ENCODE data around the gene ZNF578.
"Not testable (repeated sequence)": the region's sequence is repeated elsewhere in the genome, so short reads cannot be mapped to it uniquely, and the experiment has no call there.

ZNF578 gene

GRCh38 chr19:52507266-52507665 lies 53.9 kb downstream of the ZNF578 start:
- Histone ChIP-seq H3K4me1 (no peaks in the 10 kb centered on the region), H3K36me3 (peaks cover 73 to 97% (median 77%) of the 10 kb centered on the region in 3 donors), H3K9me3 (peaks cover 0 to 84% (median 19%) of the 10 kb centered on the region in 3 donors), H3K4me3 (no peak overlapping the region), H3K27ac (no peak overlapping the region), H3K27me3 (no peaks in the 10 kb centered on the region)
- TF ChIP-seq CTCF (IDR thresholded peaks at IDR 0.05): no peak
- intact Hi-C loops (cut with DNase I; ENCODE audit: low total_unique reads): no loop called here
- DNase-seq: no peak

GRCh38 chr19:52516191-52516590 lies 62.8 kb downstream of the ZNF578 start:
- no peak overlapping the region for H3K4me3 ChIP-seq
- peaks cover 0 to 65% (median 8%) of the 10 kb centered on the region in 3 donors for H3K9me3 ChIP-seq
- intact Hi-C loops (cut with DNase I; ENCODE audit: low total_unique reads): no loop called here

GRCh38 chr19:52518646-52519045 lies 65.3 kb downstream of the ZNF578 start:
- DNase-seq: no peak
- Histone ChIP-seq H3K27me3 (no peaks in the 10 kb centered on the region), H3K9me3 (peaks cover 0 to 47% (median 4%) of the 10 kb centered on the region in 3 donors), H3K4me1 (no peaks in the 10 kb centered on the region), H3K27ac (no peak overlapping the region), H3K36me3 (peaks cover 11 to 29% (median 11%) of the 10 kb centered on the region in 3 donors), H3K4me3 (no peak overlapping the region)
- TF ChIP-seq CTCF (IDR thresholded peaks at IDR 0.05): no peak
- intact Hi-C loops (cut with DNase I; ENCODE audit: low total_unique reads): no loop called here

More at GRCh38 chr19:52516191-52516590, 62.8 kb downstream of the ZNF578 start:
- TF ChIP-seq CTCF (IDR thresholded peaks at IDR 0.05): no peak
- Histone ChIP-seq H3K36me3 (peaks cover 21 to 48% (median 29%) of the 10 kb centered on the region in 3 donors), H3K4me1 (no peaks in the 10 kb centered on the region), H3K27ac (no peak overlapping the region), H3K27me3 (no peaks in the 10 kb centered on the region)
- no peak for DNase-seq

GRCh38 chr19:52519175-52519574 lies 65.8 kb downstream of the ZNF578 start:
- DNase-seq; H3K27me3 ChIP-seq; intact Hi-C loops (cut with DNase I; ENCODE audit: low total_unique reads); H3K4me1 ChIP-seq; H3K27ac ChIP-seq; H3K4me3 ChIP-seq: not testable (repeated sequence)
- peaks cover 10 to 25% (median 11%) of the 10 kb centered on the region in 3 donors for H3K36me3 ChIP-seq
- peaks cover 0 to 42% (median 4%) of the 10 kb centered on the region in 3 donors for H3K9me3 ChIP-seq

GRCh38 chr19:52520013-52520412 lies 66.7 kb downstream of the ZNF578 start:
- H3K4me3 ChIP-seq: no peak overlapping the region
- intact Hi-C loops (cut with DNase I; ENCODE audit: low total_unique reads): no loop called here
- H3K27ac ChIP-seq: no peak overlapping the region
- no peaks in the 10 kb centered on the region for H3K4me1 ChIP-seq
- peaks cover 0 to 34% (median 4%) of the 10 kb centered on the region in 3 donors for H3K9me3 ChIP-seq
- H3K36me3 ChIP-seq: peaks cover 10 to 17% (median 11%) of the 10 kb centered on the region in 3 donors
- H3K27me3 ChIP-seq: no peaks in the 10 kb centered on the region
- no peak for DNase-seq
- TF ChIP-seq CTCF (IDR thresholded peaks at IDR 0.05): no peak

- no peak for DNase-seq
- peaks cover 0 to 14% (median 4%) of the 10 kb centered on the region in 3 donors for H3K9me3 ChIP-seq
- TF ChIP-seq CTCF (IDR thresholded peaks at IDR 0.05): no peak
- intact Hi-C loops (cut with DNase I; ENCODE audit: low total_unique reads): no loop called here
- H3K36me3 ChIP-seq: no peaks in the 10 kb centered on the region
- H3K4me3 ChIP-seq: no peak overlapping the region
- H3K27me3 ChIP-seq: no peaks in the 10 kb centered on the region
- no peak overlapping the region for H3K27ac ChIP-seq
- H3K4me1 ChIP-seq: peaks cover 0 to 7% (median 0%) of the 10 kb centered on the region in 4 donors
These were observed 69.2 kb downstream of the ZNF578 start for GRCh38 chr19:52522551-52522950.

Measured in tibial artery (tissue), 4 donors.